GM21619 (cell line): ENCODE measurements around the gene ABHD10.

ENCODE experiments used
- ATAC-seq: cut with Tn5 transposase; IDR thresholded peaks from one replicate; pipeline ENCODE4 v1.9.1; 2021; ENCODE audit not compliant: unreplicated experiment

Gene ABHD10

GRCh38 chr3:111963424-111963823 lies 15.4 kb upstream of the ABHD10 start:
- ATAC-seq: no peak

DNA sequence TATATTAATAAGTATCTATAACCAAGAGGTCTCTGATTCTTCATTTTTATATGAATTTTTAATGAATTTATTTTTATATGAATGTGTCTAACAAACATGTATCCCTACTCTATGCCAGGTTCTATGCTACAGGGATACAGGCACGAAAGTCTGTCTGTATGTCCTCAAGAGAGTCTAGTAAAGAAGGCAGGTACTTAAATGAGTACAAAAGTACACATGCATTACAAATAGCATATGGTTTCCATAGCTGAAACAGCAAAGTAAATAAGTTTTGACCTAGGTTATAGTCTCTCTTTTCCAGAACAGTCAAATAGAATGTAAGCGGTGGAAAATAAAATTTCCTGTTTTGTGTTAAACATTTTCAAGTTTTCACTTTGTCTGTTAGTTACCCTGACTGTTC lies 13.3 kb upstream of the ABHD10 start:
- no peak for ATAC-seq

- ATAC-seq: no peak
These were observed 11.8 kb upstream of the ABHD10 start for GRCh38 chr3:111967068-111967467.

DNA sequence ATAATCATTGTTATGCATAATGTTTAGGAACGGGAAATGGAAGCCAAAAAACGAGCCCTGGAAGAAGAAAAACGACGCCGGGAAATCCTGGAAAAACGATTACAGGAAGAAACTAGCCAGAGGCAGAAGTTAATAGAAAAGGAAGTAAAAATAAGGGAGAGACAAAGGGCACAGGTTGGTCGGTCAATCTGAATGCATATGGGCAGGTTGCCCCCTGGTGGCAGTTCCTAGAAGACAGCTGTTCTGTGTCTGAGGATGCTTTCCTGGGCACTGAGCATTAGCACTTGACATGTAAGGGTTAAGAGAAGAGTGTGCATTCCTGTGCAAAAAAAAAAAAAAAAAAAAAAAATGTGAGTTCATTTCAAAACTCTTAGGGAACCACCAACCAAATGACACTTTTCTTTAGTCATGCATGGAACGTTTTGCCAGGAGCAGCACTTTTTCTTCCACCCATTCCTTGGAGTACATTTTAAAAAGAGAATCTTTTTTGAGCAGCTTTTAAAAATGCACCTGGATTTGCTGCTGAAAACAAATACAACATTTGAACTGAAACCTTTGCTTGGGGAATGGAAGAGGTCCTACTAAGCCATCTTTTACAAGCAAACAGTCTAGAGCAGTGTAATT lies 11.1 kb upstream of the ABHD10 start:
- ATAC-seq: peak; percentile 96

GRCh38 chr3:111968319-111969054 lies 10.3 kb upstream of the ABHD10 start:
- no peak for ATAC-seq

GRCh38 chr3:111970376-111970775 lies 8.4 kb upstream of the ABHD10 start:
- no peak for ATAC-seq

DNA sequence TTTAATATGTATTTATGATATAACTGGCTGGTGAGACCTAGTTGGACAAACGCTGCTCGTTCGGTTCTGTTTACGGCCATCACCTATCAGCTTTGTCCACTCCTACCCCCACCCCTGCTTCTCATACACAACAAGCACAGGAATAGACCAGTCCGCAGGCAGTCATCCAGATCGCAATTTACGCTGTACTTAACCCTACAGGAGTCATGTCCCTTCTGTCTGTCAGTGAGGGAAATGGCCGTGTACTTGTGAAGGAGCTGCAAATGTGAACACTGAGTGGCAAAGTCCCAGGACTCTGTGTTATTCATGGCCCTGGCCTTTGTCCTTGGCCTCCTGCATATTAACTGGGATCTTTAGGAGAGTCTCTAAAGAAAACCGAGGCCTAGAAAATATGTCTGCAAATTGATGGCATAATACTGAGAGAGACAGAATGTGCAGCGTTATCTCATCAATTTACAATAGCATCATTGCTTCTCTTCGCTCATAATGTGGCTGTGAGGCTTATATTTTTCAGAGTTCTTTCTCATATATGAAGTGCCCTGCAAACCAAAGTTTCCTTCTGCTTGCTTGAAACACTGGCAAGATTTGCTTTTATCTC lies 7.2 kb upstream of the ABHD10 start:
- ATAC-seq: no peak

GRCh38 chr3:111972891-111973290 lies 5.9 kb upstream of the ABHD10 start:
- no peak for ATAC-seq

- ATAC-seq: no peak
These were observed 3.7 kb upstream of the ABHD10 start for GRCh38 chr3:111975131-111975530.

GRCh38 chr3:111976254-111976653 lies 2.6 kb upstream of the ABHD10 start:
- ATAC-seq: no peak

GRCh38 chr3:111979434-111980038 lies 710 bp downstream of the ABHD10 start:
- peak; percentile 25 for ATAC-seq

- ATAC-seq: no peak
These were observed 2.1 kb downstream of the ABHD10 start for GRCh38 chr3:111980716-111981456.

GRCh38 chr3:111981457-111981763 lies 2.6 kb downstream of the ABHD10 start:
- ATAC-seq: no peak

DNA sequence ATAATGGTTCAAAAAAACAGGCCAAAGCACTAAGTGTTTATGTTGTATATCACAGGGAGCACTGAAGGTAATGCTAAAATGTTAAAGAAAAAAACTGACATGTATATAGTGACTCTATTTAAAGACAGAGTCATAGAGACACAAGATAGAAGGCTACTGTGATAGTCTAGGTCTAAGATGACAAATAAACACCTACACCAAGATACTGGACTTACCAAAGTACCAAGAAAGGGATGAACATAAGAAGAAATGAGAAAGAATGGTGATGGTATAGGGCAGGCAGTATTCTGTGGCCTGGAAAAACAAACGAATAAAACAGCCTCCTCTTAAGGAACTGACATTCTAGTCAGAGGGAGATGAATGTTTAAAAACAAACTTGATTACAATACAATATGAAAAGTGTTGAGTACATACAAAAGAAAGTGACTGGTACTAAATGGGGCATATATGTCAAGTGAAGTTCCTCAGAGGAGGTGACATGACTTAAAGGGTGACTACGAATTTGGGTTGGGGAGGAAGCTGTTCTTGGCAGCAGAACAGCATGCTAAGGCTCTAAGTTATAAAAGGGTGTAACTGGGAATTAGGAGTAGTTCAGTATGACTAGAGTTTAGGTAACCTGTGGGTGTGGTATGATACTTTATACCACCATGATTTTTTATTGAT lies 5.9 kb downstream of the ABHD10 start:
- ATAC-seq: no peak

- ATAC-seq: no peak
These were observed 8.0 kb downstream of the ABHD10 start for GRCh38 chr3:111986800-111987199.

GRCh38 chr3:111989061-111989678 lies 10.3 kb downstream of the ABHD10 start:
- ATAC-seq: peak; percentile 96

- ATAC-seq: no peak
These were observed 14.2 kb downstream of the ABHD10 start for GRCh38 chr3:111993038-111993437.

GRCh38 chr3:111998636-111999483 lies 20.0 kb downstream of the ABHD10 start, which contains the start of gene TAGLN3:
Gene TAGLN3 (plus strand): TSS chr3:111998922. CDS start chr3:111999423, 501 bp downstream.
- ATAC-seq: no peak
